Body of pancreas (tissue), 4 donors: ENCODE data around the gene PABPN1.

Experiments used
- CTCF ChIP-seq, 7 experiments: fragments of 450-650 bp in 4 of 7; fragments of 200-600 bp in 3 of 7; sonication (generic) in 3 of 7; IDR thresholded peaks; one replicate each; pipeline ENCODE4 v1.5.1; 2016 to 2019; ENCODE audit warnings: antibody characterized with exemption in 7 of 7
- POLR2A ChIP-seq, 3 donors: fragments of 450-650 bp; IDR thresholded peaks; one replicate each; pipeline ENCODE4 v1.6.1; 2016; ENCODE audit warnings: antibody characterized with exemption in 3 of 3, mild to moderate bottlenecking in 2 of 3

- TF ChIP-seq CTCF (IDR thresholded peaks at IDR 0.05), result no peak
- no peak for TF ChIP-seq POLR2A (IDR thresholded peaks at IDR 0.05)
These were observed 40.0 kb upstream of the PABPN1 start for GRCh38 chr14:23281247-23281646.
